Right atrium auricular region (tissue), 2 donors: ENCODE measurements around the gene GAL3ST1. TPM values are rescaled to one million over a fixed set of nuclear protein-coding genes. Genes with fewer than 3 reads are reported as not detected.

Experiments used
- DNase-seq: peaks from one replicate; pipeline ENCODE4 v3.0.0-alpha.2; 2019; ENCODE audit warnings: low spot score
- H3K27ac ChIP-seq, 2 donors: fragments of 200-600 bp; sonication (generic); 1 replicate in 1 of 2; 2 replicates in 1 of 2; pipeline ENCODE4 v1.5.1; 2016 to 2019
- H3K27me3 ChIP-seq, 2 donors: fragments of 200-600 bp; sonication (generic); one replicate each; pipeline versions ENCODE4 v1.5.1 to v1.6.0; 2017 to 2019
- H3K36me3 ChIP-seq: fragments of 200-600 bp; sonication (generic); one replicate; pipeline ENCODE4 v1.5.1; 2016
- H3K4me1 ChIP-seq, 2 donors: fragments of 200-600 bp; sonication (generic); one replicate each; pipeline versions ENCODE4 v1.5.1 to v1.6.0; 2017 to 2019
- H3K4me3 ChIP-seq, 2 donors: fragments of 200-600 bp; sonication (generic); 1 replicate in 1 of 2; 2 replicates in 1 of 2; pipeline ENCODE4 v1.5.1; 2017 to 2019; ENCODE audit warnings: mild to moderate bottlenecking in 1 of 2, moderate library complexity in 1 of 2
- H3K9me3 ChIP-seq, 2 donors: fragments of 200-600 bp; sonication (generic); one replicate each; pipeline ENCODE4 v1.5.1; 2019
- total RNA-seq, 2 donors: library from RNA; depleted of rRNA; stranded (reverse); fragments of >200 nt; gene quantifications; one replicate each; pipeline ENCODE4 v1.1.0, GENCODE V29; 2016
- TF ChIP-seq, protein P1 (sequence below), 2 donors: fragments of 200-600 bp; sonication (generic); IDR thresholded peaks; one replicate each; pipeline ENCODE4 v1.5.1; 2019; ENCODE audit warnings: antibody characterized with exemption in 2 of 2

The GAL3ST1 gene
- total RNA-seq, 2 donors from 2014 or later: 0.33 to 1.7 TPM

DNA sequence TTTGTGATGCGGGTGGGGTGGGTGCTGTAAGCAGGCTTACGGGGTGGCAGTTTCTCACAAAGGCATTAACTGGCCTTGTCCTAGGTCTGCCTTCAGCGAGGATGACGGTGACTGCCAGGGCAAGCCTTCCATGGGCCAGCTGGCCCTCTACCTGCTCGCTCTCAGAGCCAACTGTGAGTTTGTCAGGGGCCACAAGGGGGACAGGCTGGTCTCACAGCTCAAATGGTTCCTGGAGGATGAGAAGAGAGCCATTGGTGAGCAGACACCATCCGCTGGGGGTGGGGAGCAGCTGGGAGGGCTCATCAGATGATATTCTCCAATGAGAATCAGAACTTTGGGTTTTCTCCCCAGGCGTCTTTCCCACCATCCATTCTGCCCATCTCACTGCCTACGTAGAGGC is 38.3 kb upstream of the GAL3ST1 start:
- TF ChIP-seq, protein P1, sequence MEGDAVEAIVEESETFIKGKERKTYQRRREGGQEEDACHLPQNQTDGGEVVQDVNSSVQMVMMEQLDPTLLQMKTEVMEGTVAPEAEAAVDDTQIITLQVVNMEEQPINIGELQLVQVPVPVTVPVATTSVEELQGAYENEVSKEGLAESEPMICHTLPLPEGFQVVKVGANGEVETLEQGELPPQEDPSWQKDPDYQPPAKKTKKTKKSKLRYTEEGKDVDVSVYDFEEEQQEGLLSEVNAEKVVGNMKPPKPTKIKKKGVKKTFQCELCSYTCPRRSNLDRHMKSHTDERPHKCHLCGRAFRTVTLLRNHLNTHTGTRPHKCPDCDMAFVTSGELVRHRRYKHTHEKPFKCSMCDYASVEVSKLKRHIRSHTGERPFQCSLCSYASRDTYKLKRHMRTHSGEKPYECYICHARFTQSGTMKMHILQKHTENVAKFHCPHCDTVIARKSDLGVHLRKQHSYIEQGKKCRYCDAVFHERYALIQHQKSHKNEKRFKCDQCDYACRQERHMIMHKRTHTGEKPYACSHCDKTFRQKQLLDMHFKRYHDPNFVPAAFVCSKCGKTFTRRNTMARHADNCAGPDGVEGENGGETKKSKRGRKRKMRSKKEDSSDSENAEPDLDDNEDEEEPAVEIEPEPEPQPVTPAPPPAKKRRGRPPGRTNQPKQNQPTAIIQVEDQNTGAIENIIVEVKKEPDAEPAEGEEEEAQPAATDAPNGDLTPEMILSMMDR (IDR thresholded peaks at IDR 0.05): no peak
- H3K36me3 ChIP-seq: peaks cover 3% of the 10 kb centered on the region
- H3K4me3 ChIP-seq: no peak overlapping the region
- no peak overlapping the region for H3K27ac ChIP-seq
- H3K4me1 ChIP-seq: peaks cover 0 to 24% of the 10 kb centered on the region in 2 donors
- no peaks in the 10 kb centered on the region for H3K9me3 ChIP-seq
- no peaks in the 10 kb centered on the region for H3K27me3 ChIP-seq
- no peak for DNase-seq

DNA sequence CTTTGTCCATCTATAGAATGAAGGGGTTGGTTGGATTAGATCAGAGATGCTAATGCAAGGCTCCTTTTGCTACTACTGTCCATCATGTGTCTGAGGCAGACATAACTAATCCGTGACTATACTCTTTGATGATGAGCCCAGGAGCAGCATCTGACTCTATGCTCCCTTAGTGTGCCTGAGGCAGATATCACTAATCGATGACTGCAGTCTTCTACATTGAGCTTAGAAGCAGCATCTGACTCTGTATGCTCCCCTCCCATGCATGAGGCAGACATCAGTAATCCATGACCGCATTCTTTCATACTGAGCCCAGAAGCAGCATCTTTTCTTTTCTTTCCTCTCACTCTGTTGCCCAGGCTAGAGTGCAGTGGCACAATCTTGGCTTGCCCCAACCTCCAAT is 36.7 kb upstream of the GAL3ST1 start:
- H3K9me3 ChIP-seq: no peaks in the 10 kb centered on the region
- no peak overlapping the region for H3K27ac ChIP-seq
- TF ChIP-seq, protein P1 (IDR thresholded peaks at IDR 0.05): no peak
- peaks cover 3% of the 10 kb centered on the region for H3K36me3 ChIP-seq
- DNase-seq: no peak
- no peak overlapping the region for H3K4me3 ChIP-seq
- H3K27me3 ChIP-seq: no peaks in the 10 kb centered on the region
- H3K4me1 ChIP-seq: peaks cover 0 to 34% of the 10 kb centered on the region in 2 donors

DNA sequence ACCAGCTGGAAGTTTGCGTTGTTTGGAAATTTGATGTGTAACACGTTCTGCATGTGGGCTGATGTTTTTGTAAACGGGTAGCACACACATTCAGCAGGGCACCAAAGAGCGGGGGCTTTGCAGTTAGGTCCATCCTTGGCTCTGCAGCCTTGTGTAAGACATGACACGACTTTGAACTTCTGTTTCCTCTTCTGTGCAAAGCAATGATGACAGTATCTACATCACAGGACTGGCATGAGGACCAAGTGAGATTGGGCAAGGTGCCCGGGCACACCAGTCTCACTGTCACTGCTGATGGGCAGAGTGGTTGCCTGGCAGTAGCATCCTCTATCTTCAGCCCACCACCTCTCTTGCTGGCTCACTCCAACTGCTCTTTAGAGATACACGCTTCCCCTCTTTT is 35.8 kb upstream of the GAL3ST1 start:
- Histone ChIP-seq H3K27ac (no peak overlapping the region), H3K4me3 (no peak overlapping the region), H3K9me3 (no peaks in the 10 kb centered on the region), H3K36me3 (peaks cover 3% of the 10 kb centered on the region), H3K4me1 (peaks cover 0 to 42% of the 10 kb centered on the region in 2 donors), H3K27me3 (no peaks in the 10 kb centered on the region)
- TF ChIP-seq, protein P1 (IDR thresholded peaks at IDR 0.05): no peak
- DNase-seq: peak; percentile 64

DNA sequence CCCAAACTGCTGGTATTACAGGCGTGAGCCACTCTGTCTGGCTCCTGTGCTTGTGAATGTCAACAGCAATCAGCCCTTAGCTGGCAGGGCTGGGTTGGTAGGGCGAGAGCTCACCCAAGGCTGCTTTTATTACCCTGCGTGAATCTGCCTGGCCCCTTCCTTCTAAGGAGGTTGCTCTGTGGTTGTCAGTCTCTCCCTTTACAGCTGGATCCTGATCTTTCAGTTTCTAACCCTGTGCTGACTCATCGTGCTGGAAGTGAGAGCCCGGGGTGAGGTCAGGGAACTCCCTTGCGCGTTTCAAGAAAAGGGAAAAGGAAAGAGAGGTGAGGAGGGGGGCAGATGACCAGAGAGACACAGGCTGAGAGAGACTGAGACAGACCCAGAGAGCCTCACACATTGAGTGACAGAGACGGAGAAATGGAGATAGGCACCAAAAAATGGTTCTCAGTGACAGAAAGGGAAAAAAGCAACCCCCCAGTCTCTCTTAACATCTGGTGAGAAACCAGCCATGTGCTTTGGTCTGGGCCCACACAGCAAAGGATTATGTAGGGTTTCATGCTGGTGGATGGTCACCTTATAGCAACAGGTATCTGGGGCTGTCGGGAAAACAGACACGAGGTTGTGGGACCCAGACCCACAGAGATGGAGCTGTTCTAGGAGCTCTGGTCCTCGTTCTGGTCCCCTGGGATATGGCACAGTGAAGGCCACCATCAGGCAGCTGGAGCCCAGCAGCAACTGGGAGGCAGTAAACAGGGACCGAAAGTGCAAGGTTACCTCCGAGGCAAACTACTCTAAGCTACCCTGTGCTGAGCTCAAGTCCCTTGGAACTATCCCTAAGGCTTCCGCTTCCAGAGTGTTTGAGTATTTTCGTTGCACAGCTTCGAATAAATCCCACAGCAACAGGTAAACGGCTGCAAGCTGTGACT is 35.1 kb upstream of the GAL3ST1 start:
- H3K4me1 ChIP-seq: peaks cover 0 to 42% of the 10 kb centered on the region in 2 donors
- DNase-seq: peak; percentile 79

DNA sequence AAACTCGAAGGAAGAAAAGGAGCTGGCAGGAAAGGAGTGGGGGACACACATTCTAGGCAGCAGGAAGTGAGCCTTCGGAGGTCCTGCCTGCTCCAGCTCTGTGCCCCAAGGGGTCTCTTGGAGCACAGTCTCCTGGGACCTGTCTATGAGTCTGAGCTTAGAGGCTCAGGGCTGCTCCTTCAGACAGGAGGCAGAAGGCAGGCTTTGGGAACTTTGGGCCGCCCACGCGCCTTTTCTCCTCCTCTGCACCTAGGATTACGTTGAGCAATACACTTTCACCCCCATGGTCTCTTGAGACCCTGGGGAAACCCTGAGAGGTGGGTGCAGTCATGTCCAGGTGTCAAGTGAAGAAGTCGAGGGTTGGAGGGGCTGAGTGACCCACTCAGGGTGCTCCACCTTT is 33.5 kb upstream of the GAL3ST1 start:
- peak overlapping the region; percentile 64 to 72 for H3K27ac ChIP-seq
- DNase-seq: no peak

More for the DNA sequence above, 35.1 kb upstream of the GAL3ST1 start:
- Histone ChIP-seq H3K27me3 (no peaks in the 10 kb centered on the region), H3K4me3 (peak overlapping the region in 1 of 2 donors; percentile 8), H3K27ac (peak overlapping the region; percentile 64 to 72), H3K36me3 (peaks cover 3% of the 10 kb centered on the region), H3K9me3 (no peaks in the 10 kb centered on the region)
- TF ChIP-seq, protein P1 (IDR thresholded peaks at IDR 0.05): no peak

More for the DNA sequence above, 33.5 kb upstream of the GAL3ST1 start:
- Histone ChIP-seq H3K27me3 (no peaks in the 10 kb centered on the region), H3K4me3 (peak overlapping the region; percentile 51 to 62), H3K4me1 (peaks cover 0 to 42% of the 10 kb centered on the region in 2 donors), H3K36me3 (peaks cover 3% of the 10 kb centered on the region), H3K9me3 (no peaks in the 10 kb centered on the region)
- TF ChIP-seq, protein P1 (IDR thresholded peaks at IDR 0.05): no peak
